GM03348 (cell line): ENCODE data around the gene NDE1.
"Not testable (repeated sequence)": the region's sequence is repeated elsewhere in the genome, so short reads cannot be mapped to it uniquely, and the experiment has no call there.

Experiments
- DNase-seq: peaks from one replicate; pipeline ENCODE4 v3.0.0; 2012; ENCODE audit warnings: low spot score

The NDE1 gene

GRCh38 chr16:15652293-15653001 is 2.4 kb downstream of the NDE1 start:
- DNase-seq, result no peak

- DNase-seq, result peak; percentile 79
These were observed 3.2 kb downstream of the NDE1 start for GRCh38 chr16:15653227-15653626.

GRCh38 chr16:15654591-15654990 is 4.5 kb downstream of the NDE1 start:
- no peak for DNase-seq

- not testable (repeated sequence) for DNase-seq
These were observed 5.5 kb downstream of the NDE1 start for GRCh38 chr16:15655561-15655960.

- DNase-seq, result no peak
These were observed 8.1 kb downstream of the NDE1 start for GRCh38 chr16:15658149-15658548.

- no peak for DNase-seq
These were observed 8.5 kb downstream of the NDE1 start for GRCh38 chr16:15658556-15658955.

- DNase-seq, result no peak
These were observed 10.2 kb downstream of the NDE1 start for GRCh38 chr16:15660203-15660601.

- DNase-seq, result no peak
These were observed 15.1 kb downstream of the NDE1 start for GRCh38 chr16:15665107-15665506.

GRCh38 chr16:15667091-15667742 is 17.2 kb downstream of the NDE1 start:
- DNase-seq, result no peak

GRCh38 chr16:15671530-15672117 is 21.6 kb downstream of the NDE1 start:
- no peak for DNase-seq

GRCh38 chr16:15672127-15672513 is 22.1 kb downstream of the NDE1 start:
- not testable (repeated sequence) for DNase-seq

- DNase-seq, result peak; percentile 95
These were observed 22.6 kb downstream of the NDE1 start for GRCh38 chr16:15672514-15673167.

- DNase-seq, result no peak
These were observed 24.5 kb downstream of the NDE1 start for GRCh38 chr16:15674571-15674970.

- no peak for DNase-seq
These were observed 26.5 kb downstream of the NDE1 start for GRCh38 chr16:15676506-15676905.

GRCh38 chr16:15677447-15677846 is 27.4 kb downstream of the NDE1 start:
- DNase-seq, result no peak

- peak; percentile 40 for DNase-seq
These were observed 32.1 kb downstream of the NDE1 start for GRCh38 chr16:15682105-15682570.

- DNase-seq, result no peak
These were observed 36.2 kb downstream of the NDE1 start for GRCh38 chr16:15686287-15686686.

- DNase-seq, result no peak
These were observed 39.2 kb downstream of the NDE1 start for GRCh38 chr16:15689290-15689689.

- DNase-seq, result no peak
These were observed 40.3 kb downstream of the NDE1 start for GRCh38 chr16:15690296-15690695.

GRCh38 chr16:15691046-15691445 is 41.0 kb downstream of the NDE1 start:
- no peak for DNase-seq

- not testable (repeated sequence) for DNase-seq
These were observed 42.5 kb downstream of the NDE1 start for GRCh38 chr16:15692508-15692907.

- no peak for DNase-seq
These were observed 44.5 kb downstream of the NDE1 start for GRCh38 chr16:15694499-15694898.

GRCh38 chr16:15699819-15700218 is 49.8 kb downstream of the NDE1 start:
- DNase-seq, result no peak
